KMS-11 (cell line): ENCODE results near the gene PRSS8.

Experiments used
- H2AFZ ChIP-seq: fragments of 200-600 bp; sonication (generic); 2 replicates; pipeline ENCODE4 v1.6.1; 2016; ENCODE audit warnings: antibody characterized with exemption, mixed run types, low read depth
- H3K27ac ChIP-seq: fragments of 200-600 bp; sonication (generic); 2 replicates; pipeline ENCODE4 v1.6.1; 2016; ENCODE audit warnings: mild to moderate bottlenecking, mixed run types
- H3K27me3 ChIP-seq: fragments of 200-600 bp; sonication (generic); 2 replicates; pipeline ENCODE4 v1.6.1; 2017; ENCODE audit warnings: mild to moderate bottlenecking, low read depth, mixed run types, moderate library complexity; ENCODE audit not compliant: insufficient read depth
- H3K36me3 ChIP-seq: fragments of 200-600 bp; sonication (generic); 2 replicates; pipeline ENCODE4 v1.6.1; 2017; ENCODE audit warnings: mild to moderate bottlenecking, mixed run types; ENCODE audit not compliant: insufficient read depth
- H3K4me1 ChIP-seq: fragments of 200-600 bp; sonication (generic); 2 replicates; pipeline ENCODE4 v1.6.1; 2016; ENCODE audit warnings: mild to moderate bottlenecking, low read depth, mixed run types; ENCODE audit not compliant: poor library complexity, severe bottlenecking
- H3K4me2 ChIP-seq: fragments of 200-600 bp; sonication (generic); 2 replicates; pipeline ENCODE4 v1.7.0; 2016; ENCODE audit warnings: mild to moderate bottlenecking, mixed run types
- H3K4me3 ChIP-seq: fragments of 200-600 bp; sonication (generic); IDR thresholded peaks from 2 replicates; pipeline ENCODE4 v1.6.1; 2017; ENCODE audit warnings: low read depth, low read length, mixed read lengths; ENCODE audit not compliant: insufficient read depth
- H3K79me2 ChIP-seq: fragments of 200-600 bp; sonication (generic); 2 replicates; pipeline ENCODE4 v1.6.1; 2016; ENCODE audit warnings: low read depth, mixed run types; ENCODE audit not compliant: insufficient read depth
- H3K9ac ChIP-seq: fragments of 200-600 bp; sonication (generic); 2 replicates; pipeline ENCODE4 v1.6.1; 2016; ENCODE audit warnings: mild to moderate bottlenecking, mixed run types
- H4K20me1 ChIP-seq: fragments of 200-600 bp; sonication (generic); 2 replicates; pipeline ENCODE4 v1.6.1; 2016; ENCODE audit warnings: mild to moderate bottlenecking, mixed run types; ENCODE audit not compliant: insufficient read depth
- TF ChIP-seq, protein P1 (sequence below): fragments of 200-600 bp; sonication (generic); conservative IDR thresholded peaks from 2 replicates; pipeline ENCODE4 v1.6.1; 2017; ENCODE audit warnings: low read depth, mild to moderate bottlenecking, antibody characterized with exemption, low read length, moderate library complexity, mixed read lengths

The PRSS8 gene

DNA sequence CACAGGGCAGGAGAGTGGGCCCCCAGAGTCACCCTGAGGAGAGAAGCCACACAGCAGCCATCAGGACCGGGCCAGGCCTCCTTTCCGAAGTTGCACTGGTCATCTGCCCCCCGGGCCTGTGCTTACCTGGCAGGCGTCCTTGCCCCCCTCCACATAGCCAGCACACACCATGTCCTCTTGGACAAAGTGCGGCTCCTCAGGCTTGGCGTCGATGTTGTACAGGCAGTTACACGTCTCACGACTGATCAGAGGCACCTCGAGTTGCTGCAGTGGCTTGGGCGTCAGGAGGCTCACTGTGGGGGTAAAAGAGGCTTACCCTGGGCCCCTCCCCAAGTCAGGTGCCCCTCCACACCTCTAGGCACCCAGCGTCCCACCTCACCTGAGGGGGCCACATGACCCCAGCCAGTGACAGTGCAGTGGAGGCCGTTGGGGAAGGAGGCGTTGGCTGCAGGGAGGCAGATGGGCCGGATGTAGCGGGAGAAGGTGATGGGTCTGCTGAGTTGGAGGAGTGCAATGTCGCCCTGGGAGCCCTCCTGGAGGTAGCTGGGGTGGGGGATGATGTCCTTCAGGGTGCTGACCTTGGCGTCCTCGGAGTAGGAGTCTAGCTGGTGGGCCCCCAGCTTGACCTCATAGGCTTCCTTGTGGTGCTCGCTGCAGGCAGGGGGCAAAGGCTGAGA, 3.1 kb downstream of the PRSS8 start:
- no peaks in the 10 kb centered on the region for H3K36me3 ChIP-seq
- H3K79me2 ChIP-seq = no peaks in the 10 kb centered on the region
- no peak overlapping the region for H3K4me2 ChIP-seq
- H4K20me1 ChIP-seq = no peaks in the 10 kb centered on the region
- no peaks in the 10 kb centered on the region for H3K4me1 ChIP-seq
- no peak overlapping the region for H3K27ac ChIP-seq
- no peak overlapping the region for H3K9ac ChIP-seq
- H3K27me3 ChIP-seq = no peaks in the 10 kb centered on the region
- H2AFZ ChIP-seq = no peak overlapping the region
- TF ChIP-seq, protein P1, sequence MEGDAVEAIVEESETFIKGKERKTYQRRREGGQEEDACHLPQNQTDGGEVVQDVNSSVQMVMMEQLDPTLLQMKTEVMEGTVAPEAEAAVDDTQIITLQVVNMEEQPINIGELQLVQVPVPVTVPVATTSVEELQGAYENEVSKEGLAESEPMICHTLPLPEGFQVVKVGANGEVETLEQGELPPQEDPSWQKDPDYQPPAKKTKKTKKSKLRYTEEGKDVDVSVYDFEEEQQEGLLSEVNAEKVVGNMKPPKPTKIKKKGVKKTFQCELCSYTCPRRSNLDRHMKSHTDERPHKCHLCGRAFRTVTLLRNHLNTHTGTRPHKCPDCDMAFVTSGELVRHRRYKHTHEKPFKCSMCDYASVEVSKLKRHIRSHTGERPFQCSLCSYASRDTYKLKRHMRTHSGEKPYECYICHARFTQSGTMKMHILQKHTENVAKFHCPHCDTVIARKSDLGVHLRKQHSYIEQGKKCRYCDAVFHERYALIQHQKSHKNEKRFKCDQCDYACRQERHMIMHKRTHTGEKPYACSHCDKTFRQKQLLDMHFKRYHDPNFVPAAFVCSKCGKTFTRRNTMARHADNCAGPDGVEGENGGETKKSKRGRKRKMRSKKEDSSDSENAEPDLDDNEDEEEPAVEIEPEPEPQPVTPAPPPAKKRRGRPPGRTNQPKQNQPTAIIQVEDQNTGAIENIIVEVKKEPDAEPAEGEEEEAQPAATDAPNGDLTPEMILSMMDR = no peak
- H3K4me3 ChIP-seq = no peak overlapping the region

GRCh38 chr16:31131841-31132271, 3.7 kb downstream of the PRSS8 start:
- TF ChIP-seq, protein P1 = no peak
- Histone ChIP-seq H3K4me3 (no peak overlapping the region), H3K9ac (no peak overlapping the region), H4K20me1 (no peaks in the 10 kb centered on the region), H3K27ac (no peak overlapping the region), H3K4me1 (no peaks in the 10 kb centered on the region), H3K27me3 (no peaks in the 10 kb centered on the region), H3K79me2 (no peaks in the 10 kb centered on the region), H3K36me3 (no peaks in the 10 kb centered on the region), H2AFZ (no peak overlapping the region), H3K4me2 (no peak overlapping the region)

- H3K4me2 ChIP-seq = no peak overlapping the region
- no peaks in the 10 kb centered on the region for H3K4me1 ChIP-seq
- H2AFZ ChIP-seq = no peak overlapping the region
- TF ChIP-seq, protein P1 = no peak
- H3K9ac ChIP-seq = no peak overlapping the region
- no peaks in the 10 kb centered on the region for H4K20me1 ChIP-seq
- no peak overlapping the region for H3K4me3 ChIP-seq
- no peaks in the 10 kb centered on the region for H3K36me3 ChIP-seq
- H3K27ac ChIP-seq = no peak overlapping the region
- no peaks in the 10 kb centered on the region for H3K79me2 ChIP-seq
- no peaks in the 10 kb centered on the region for H3K27me3 ChIP-seq
Observed at GRCh38 chr16:31131416-31131815, 4.1 kb downstream of the PRSS8 start.

- Histone ChIP-seq H3K4me2 (no peak overlapping the region), H4K20me1 (no peaks in the 10 kb centered on the region), H3K36me3 (no peaks in the 10 kb centered on the region), H3K9ac (no peak overlapping the region), H3K79me2 (no peaks in the 10 kb centered on the region), H3K27me3 (no peaks in the 10 kb centered on the region), H3K4me3 (no peak overlapping the region), H3K4me1 (no peaks in the 10 kb centered on the region), H3K27ac (no peak overlapping the region), H2AFZ (no peak overlapping the region)
- TF ChIP-seq, protein P1 = no peak
Observed at GRCh38 chr16:31130899-31131298, 4.6 kb downstream of the PRSS8 start.
